DND-41 (cell line): Measurements from ENCODE around the gene MRLN.

Experiments
- EZH2 ChIP-seq: IDR thresholded peaks from 3 replicates; pipeline ENCODE4 v1.6.1; 2012; ENCODE audit warnings: borderline replicate concordance, low read depth, mild to moderate bottlenecking, moderate library complexity, low read length, inconsistent platforms; ENCODE audit not compliant: severe bottlenecking
- TF ChIP-seq, protein P1 (sequence below): IDR thresholded peaks from 2 replicates; pipeline ENCODE4 v1.5.1; 2012; ENCODE audit warnings: borderline replicate concordance, low read length, moderate library complexity, mild to moderate bottlenecking; ENCODE audit not compliant: poor library complexity, severe bottlenecking; ENCODE audit errors: extremely low read depth

DNA sequence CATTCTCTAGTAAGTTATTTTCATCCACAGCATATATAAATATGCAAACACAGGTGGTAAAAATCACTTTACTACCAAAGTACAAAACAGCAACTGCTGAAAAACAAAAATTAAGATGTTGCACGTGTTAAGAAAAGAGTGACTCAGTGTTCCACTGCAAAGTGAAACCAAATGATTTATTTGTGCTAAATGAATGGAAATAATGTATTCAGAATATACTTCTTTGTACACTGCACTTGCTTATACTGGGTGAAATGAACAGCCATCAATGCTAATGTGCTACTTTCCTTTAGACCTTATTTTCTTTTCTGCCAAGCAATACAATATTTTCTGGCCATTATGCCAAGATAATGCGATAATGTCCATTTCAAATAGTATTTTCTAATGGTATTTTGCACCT lies 38.3 kb upstream of the MRLN start:
- TF ChIP-seq, protein P1, sequence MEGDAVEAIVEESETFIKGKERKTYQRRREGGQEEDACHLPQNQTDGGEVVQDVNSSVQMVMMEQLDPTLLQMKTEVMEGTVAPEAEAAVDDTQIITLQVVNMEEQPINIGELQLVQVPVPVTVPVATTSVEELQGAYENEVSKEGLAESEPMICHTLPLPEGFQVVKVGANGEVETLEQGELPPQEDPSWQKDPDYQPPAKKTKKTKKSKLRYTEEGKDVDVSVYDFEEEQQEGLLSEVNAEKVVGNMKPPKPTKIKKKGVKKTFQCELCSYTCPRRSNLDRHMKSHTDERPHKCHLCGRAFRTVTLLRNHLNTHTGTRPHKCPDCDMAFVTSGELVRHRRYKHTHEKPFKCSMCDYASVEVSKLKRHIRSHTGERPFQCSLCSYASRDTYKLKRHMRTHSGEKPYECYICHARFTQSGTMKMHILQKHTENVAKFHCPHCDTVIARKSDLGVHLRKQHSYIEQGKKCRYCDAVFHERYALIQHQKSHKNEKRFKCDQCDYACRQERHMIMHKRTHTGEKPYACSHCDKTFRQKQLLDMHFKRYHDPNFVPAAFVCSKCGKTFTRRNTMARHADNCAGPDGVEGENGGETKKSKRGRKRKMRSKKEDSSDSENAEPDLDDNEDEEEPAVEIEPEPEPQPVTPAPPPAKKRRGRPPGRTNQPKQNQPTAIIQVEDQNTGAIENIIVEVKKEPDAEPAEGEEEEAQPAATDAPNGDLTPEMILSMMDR = no peak
- TF ChIP-seq EZH2 = no peak
